Measurements from ENCODE around the gene AGBL5.

GRCh38 chr2:27053776-27054175 lies 2.3 kb downstream of the AGBL5 start:
- no peak for TF ChIP-seq POLR2A (IDR thresholded peaks at IDR 0.05)
- TF ChIP-seq, protein P1, sequence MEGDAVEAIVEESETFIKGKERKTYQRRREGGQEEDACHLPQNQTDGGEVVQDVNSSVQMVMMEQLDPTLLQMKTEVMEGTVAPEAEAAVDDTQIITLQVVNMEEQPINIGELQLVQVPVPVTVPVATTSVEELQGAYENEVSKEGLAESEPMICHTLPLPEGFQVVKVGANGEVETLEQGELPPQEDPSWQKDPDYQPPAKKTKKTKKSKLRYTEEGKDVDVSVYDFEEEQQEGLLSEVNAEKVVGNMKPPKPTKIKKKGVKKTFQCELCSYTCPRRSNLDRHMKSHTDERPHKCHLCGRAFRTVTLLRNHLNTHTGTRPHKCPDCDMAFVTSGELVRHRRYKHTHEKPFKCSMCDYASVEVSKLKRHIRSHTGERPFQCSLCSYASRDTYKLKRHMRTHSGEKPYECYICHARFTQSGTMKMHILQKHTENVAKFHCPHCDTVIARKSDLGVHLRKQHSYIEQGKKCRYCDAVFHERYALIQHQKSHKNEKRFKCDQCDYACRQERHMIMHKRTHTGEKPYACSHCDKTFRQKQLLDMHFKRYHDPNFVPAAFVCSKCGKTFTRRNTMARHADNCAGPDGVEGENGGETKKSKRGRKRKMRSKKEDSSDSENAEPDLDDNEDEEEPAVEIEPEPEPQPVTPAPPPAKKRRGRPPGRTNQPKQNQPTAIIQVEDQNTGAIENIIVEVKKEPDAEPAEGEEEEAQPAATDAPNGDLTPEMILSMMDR (IDR thresholded peaks at IDR 0.05) = no peak
